K562 (cell line): ENCODE results near the gene SLC11A1. TPM values are rescaled to one million over a fixed set of nuclear protein-coding genes. Genes with fewer than 3 reads are reported as not detected.

Experiments
- ARID1B ChIP-seq: fragments of 450-650 bp; IDR thresholded peaks from 2 replicates; pipeline ENCODE4 v1.6.1; 2016; ENCODE audit warnings: antibody characterized with exemption, mild to moderate bottlenecking, inconsistent platforms
- CBFB ChIP-seq: sonication (generic); formaldehyde crosslinking; IDR thresholded peaks from 2 replicates; pipeline ENCODE4 v1.4.0; 2020; ENCODE audit warnings: mild to moderate bottlenecking, missing genetic modification reagents
- CBX1 ChIP-seq: sonication (generic); IDR thresholded peaks from 2 replicates; pipeline ENCODE4 v1.6.1; 2016; ENCODE audit warnings: antibody characterized with exemption, low read depth, mild to moderate bottlenecking
- CREB3 ChIP-seq: fragments of 450-650 bp; conservative IDR thresholded peaks from 2 replicates; pipeline ENCODE4 v1.6.1; 2016; ENCODE audit warnings: missing genetic modification characterization, low read depth, mild to moderate bottlenecking, missing compliant biosample characterization, moderate library complexity
- CTCF ChIP-seq, 3 experiments: IDR thresholded peaks in 2 of 3; conservative IDR thresholded peaks in 1 of 3; 2 replicates each; pipeline ENCODE4 v1.5.1; 2011 to 2012; ENCODE audit warnings: low read length in 3 of 3, mild to moderate bottlenecking in 3 of 3, control low read depth in 2 of 3, improper control_type of control experiment in 1 of 3, inconsistent platforms in 1 of 3, low read depth in 1 of 3, mixed read lengths in 1 of 3, moderate library complexity in 1 of 3; ENCODE audit not compliant: insufficient read depth in 2 of 3
- DDX20 ChIP-seq: fragments of 450-650 bp; IDR thresholded peaks from 2 replicates; pipeline ENCODE4 v1.6.1; 2016; ENCODE audit warnings: missing genetic modification characterization, low read depth, mild to moderate bottlenecking, missing compliant biosample characterization, moderate library complexity
- ELF2 ChIP-seq: fragments of 250-450 bp; sonication (Bioruptor Pico); IDR thresholded peaks from 2 replicates; pipeline ENCODE4 v1.5.0; 2021; ENCODE audit warnings: mild to moderate bottlenecking
- ETV6 ChIP-seq, 3 experiments: fragments of 150-350 bp in 1 of 3; sonication (generic) in 1 of 3; formaldehyde crosslinking in 1 of 3; IDR thresholded peaks; 2 replicates each; pipeline versions ENCODE4 v1.6.1 to v1.8.0; 2014 to 2022; ENCODE audit warnings: borderline replicate concordance in 2 of 3, low read depth in 2 of 3, antibody characterized with exemption in 1 of 3, low read length in 1 of 3, mild to moderate bottlenecking in 1 of 3, missing genetic modification reagents in 1 of 3
- GTF2F1 ChIP-seq: IDR thresholded peaks from 2 replicates; pipeline ENCODE4 v1.6.1; 2011; ENCODE audit warnings: low read depth, low read length, improper control_type of control experiment
- HDAC2 ChIP-seq: fragments of 450-650 bp; IDR thresholded peaks from 2 replicates; pipeline ENCODE4 v1.6.1; 2016; ENCODE audit warnings: mild to moderate bottlenecking
- HDAC3 ChIP-seq: fragments of 450-650 bp; IDR thresholded peaks from 2 replicates; pipeline ENCODE4 v1.6.1; 2018; ENCODE audit warnings: borderline replicate concordance, mild to moderate bottlenecking, moderate library complexity; ENCODE audit not compliant: partially characterized antibody
- HDGF ChIP-seq: fragments of 450-650 bp; IDR thresholded peaks from 2 replicates; pipeline ENCODE4 v1.6.1; 2016
- HNRNPH1 ChIP-seq: fragments of 200-400 bp; formaldehyde crosslinking; optimal IDR thresholded peaks from 2 replicates; pipeline ENCODE3; 2017; ENCODE audit warnings: low read depth, mild to moderate bottlenecking, low read length, moderate library complexity
- KDM4B ChIP-seq, 2 experiments: fragments of 450-650 bp in 1 of 2; sonication (generic) in 1 of 2; IDR thresholded peaks; 2 replicates each; pipeline ENCODE4 v1.6.1; 2016 to 2017; ENCODE audit warnings: borderline replicate concordance in 2 of 2, antibody characterized with exemption in 1 of 2, low read depth in 1 of 2, mild to moderate bottlenecking in 1 of 2
- MED1 ChIP-seq: sonication (generic); formaldehyde crosslinking; IDR thresholded peaks from 2 replicates; pipeline ENCODE4 v1.8.1; 2023; ENCODE audit warnings: missing genetic modification reagents, borderline replicate concordance
- MITF ChIP-seq: IDR thresholded peaks from 2 replicates; pipeline ENCODE4 v1.6.1; 2014; ENCODE audit warnings: antibody characterized with exemption
- NUFIP1 ChIP-seq: fragments of 450-650 bp; IDR thresholded peaks from 2 replicates; pipeline ENCODE4 v1.6.1; 2018; ENCODE audit not compliant: partially characterized antibody
- PHF8 ChIP-seq: fragments of 200-600 bp; sonication (generic); IDR thresholded peaks from 2 replicates; pipeline ENCODE4 v1.6.1; 2012; ENCODE audit warnings: mixed run types, mild to moderate bottlenecking, inconsistent platforms, low read length, moderate library complexity, borderline replicate concordance
- RAD51 ChIP-seq: fragments of 450-650 bp; IDR thresholded peaks from 2 replicates; pipeline ENCODE4 v1.7.1; 2016; ENCODE audit warnings: low read depth, mild to moderate bottlenecking, borderline replicate concordance
- RNF2 ChIP-seq: sonication (generic); IDR thresholded peaks from 2 replicates; pipeline ENCODE4 v1.6.1; 2016
- SAP30 ChIP-seq: fragments of 200-600 bp; sonication (generic); IDR thresholded peaks from 2 replicates; pipeline ENCODE4 v1.6.1; 2012; ENCODE audit warnings: borderline replicate concordance, low read depth, mild to moderate bottlenecking, moderate library complexity, low read length, control low read depth, inconsistent platforms; ENCODE audit not compliant: insufficient read depth, poor library complexity, severe bottlenecking
- TAF9B ChIP-seq: fragments of 450-650 bp; IDR thresholded peaks from 2 replicates; pipeline ENCODE4 v1.6.1; 2018; ENCODE audit warnings: mild to moderate bottlenecking; ENCODE audit not compliant: partially characterized antibody
- ZZZ3 ChIP-seq: fragments of 450-650 bp; IDR thresholded peaks from 2 replicates; pipeline ENCODE4 v1.6.1; 2016; ENCODE audit warnings: antibody characterized with exemption, mild to moderate bottlenecking, moderate library complexity
- polyA plus RNA-seq, 8 experiments: library from polyadenylated mRNA; depleted of rRNA in 4 of 8; stranded (reverse) in 5 of 8; unstranded in 3 of 8; fragments of >200 nt; fragmentation: Nextera tagmentation in 2 of 8; fragmentation: Illumina TruSeq in 1 of 8; extraction: Ambion mirVana in 2 of 8; extraction: Trizol in 1 of 8; gene quantifications; 2 replicates each; pipeline versions ENCODE4 v1.2.1 to v1.2.3, GENCODE V29; 2011 to 2014; ENCODE audit warnings: inconsistent platforms in 1 of 8, missing spikeins in 1 of 8
- total RNA-seq, 7 experiments: library from RNA; depleted of rRNA in 6 of 7; stranded (reverse); fragments of >200 nt in 6 of 7; fragmentation: Illumina TruSeq in 2 of 7; extraction: Trizol in 2 of 7; gene quantifications; 2 replicates each; pipeline versions ENCODE4 v1.2.1 to v1.2.3, GENCODE V29; 2011 to 2021; ENCODE audit warnings: low replicate concordance in 1 of 7

The SLC11A1 gene
- total and polyA plus RNA-seq, 9 of the 15 experiments (the other 6 are each of a cell fraction or from before 2014, with no cell fraction given) = 0.35 to 1.6 (median 0.65) TPM

- TF ChIP-seq CBX1 = peak; percentile 71; the same call in 1 of the 2 replicates
- TF ChIP-seq HDAC3 = no peak
- TF ChIP-seq TAF9B = no peak
- TF ChIP-seq CTCF (IDR thresholded peaks at IDR 0.05 in 2 of 3, conservative IDR thresholded peaks at IDR 0.05 in 1 of 3; ENCODE audit: insufficient read depth in 2 of 3, low read depth in 1 of 3, low read length in 3 of 3) = no peak
- TF ChIP-seq DDX20 (tag) = no peak
- TF ChIP-seq ETV6 (IDR thresholded peaks at IDR 0.05; ENCODE audit: borderline replicate concordance in 1 of 2, low read depth in 2 of 2, low read length in 1 of 2) = no peak
- no peak for TF ChIP-seq ETV6 (CRISPR knock-in tag; IDR thresholded peaks at IDR 0.05; ENCODE audit: borderline replicate concordance)
- TF ChIP-seq ZZZ3 = no peak
- TF ChIP-seq ELF2 (CRISPR knock-in tag) = no peak
- TF ChIP-seq HDGF = no peak
- TF ChIP-seq RNF2 = peak; percentile 44; the same call in 1 of the 2 replicates
- peak; percentile 23; the same call in 1 of the 2 replicates for TF ChIP-seq PHF8
- TF ChIP-seq GTF2F1 = no peak
- peak; percentile 75 for TF ChIP-seq HDAC2
- no peak for TF ChIP-seq MITF
- no peak for TF ChIP-seq SAP30
- TF ChIP-seq CREB3 (tag) = no peak
- no peak for TF ChIP-seq KDM4B (IDR thresholded peaks at IDR 0.05; ENCODE audit: borderline replicate concordance in 2 of 2, low read depth in 1 of 2)
- TF ChIP-seq RAD51 = no peak
- peak; percentile 38; the same call in 1 of the 2 replicates for TF ChIP-seq CBFB (CRISPR knock-in tag)
- no peak for TF ChIP-seq HNRNPH1
- TF ChIP-seq MED1 (CRISPR knock-in tag) = no peak
- peak; percentile 37; the same call in 1 of the 2 replicates for TF ChIP-seq ARID1B
- no peak for TF ChIP-seq NUFIP1
Measured at GRCh38 chr2:218393750-218394290, 11.7 kb downstream of the SLC11A1 start (continued).
